ENCODE measurements around the gene RNF213. TPM values are rescaled to one million over a fixed set of nuclear protein-coding genes. Genes with fewer than 3 reads are reported as not detected.
"Not testable (repeated sequence)": the region's sequence is repeated elsewhere in the genome, so short reads cannot be mapped to it uniquely, and the experiment has no call there.

The RNF213 gene
- polyA plus RNA-seq, 4 donors = 35.4 to 71.4 (median 53.0) TPM

DNA sequence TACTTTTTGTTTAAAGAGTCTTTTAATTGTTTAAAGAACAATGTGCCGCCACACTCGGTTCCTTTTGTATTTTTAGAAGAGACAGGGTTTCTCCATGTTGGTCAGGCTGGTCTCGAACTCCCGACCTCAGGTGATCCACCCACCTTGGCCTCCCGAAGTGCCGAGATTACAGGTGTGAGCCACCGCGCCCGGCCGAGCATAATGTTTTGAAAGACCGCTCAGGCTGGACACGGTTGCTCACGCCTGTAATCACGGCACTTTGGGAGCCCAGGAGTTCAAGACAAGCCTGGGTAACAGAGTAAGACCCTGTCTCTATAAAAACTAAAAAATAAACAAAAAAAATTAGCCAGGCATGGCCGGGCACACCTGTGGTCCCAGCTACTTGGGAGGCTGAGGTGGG, 59.8 kb downstream of the RNF213 start:
- Histone ChIP-seq H3K27ac (ENCODE audit: low read depth in 1 of 3, low read length in 2 of 3) (no peak overlapping the region), H3K4me3 (ENCODE audit: low read depth in 1 of 3, low read length in 3 of 3) (no peak overlapping the region), H3K27me3 (ENCODE audit: control insufficient read depth in 3 of 3, insufficient read depth in 3 of 3, low read length in 3 of 3) (no peaks in the 10 kb centered on the region), H3K4me1 (ENCODE audit: control insufficient read depth in 3 of 3, insufficient read depth in 2 of 3, low read depth in 1 of 3, low read length in 2 of 3) (no peaks in the 10 kb centered on the region), H3K36me3 (ENCODE audit: control insufficient read depth in 3 of 3, insufficient read depth in 2 of 3, low read depth in 1 of 3, low read length in 3 of 3) (peaks cover 27 to 73% (median 32%) of the 10 kb centered on the region in 3 donors), H3K9me3 (ENCODE audit: control insufficient read depth in 2 of 2, insufficient read depth in 1 of 2, low read depth in 1 of 2, low read length in 1 of 2) (peaks cover 0 to 5% of the 10 kb centered on the region in 2 donors)
- FAIRE-seq (no peak), DNase-seq (no peak)
- WGBS, 3 donors = 97% methylated on average over 15 of the region's 15 CpGs

- 96 to 100% (median 96%) methylated on average over 1 of the region's 1 CpG for WGBS, 3 donors
- no peaks in the 10 kb centered on the region for H3K27me3 ChIP-seq (ENCODE audit: control insufficient read depth in 3 of 3, insufficient read depth in 3 of 3, low read length in 3 of 3)
- no peaks in the 10 kb centered on the region for H3K4me1 ChIP-seq (ENCODE audit: control insufficient read depth in 3 of 3, insufficient read depth in 2 of 3, low read depth in 1 of 3, low read length in 2 of 3)
- H3K9me3 ChIP-seq (ENCODE audit: control insufficient read depth in 2 of 2, insufficient read depth in 1 of 2, low read depth in 1 of 2, low read length in 1 of 2) = peaks cover 0 to 5% of the 10 kb centered on the region in 2 donors
- FAIRE-seq (no peak), DNase-seq (no peak)
- H3K4me3 ChIP-seq (ENCODE audit: low read depth in 1 of 3, low read length in 3 of 3) = no peak overlapping the region
- H3K27ac ChIP-seq (ENCODE audit: low read depth in 1 of 3, low read length in 2 of 3) = no peak overlapping the region
- H3K36me3 ChIP-seq (ENCODE audit: control insufficient read depth in 3 of 3, insufficient read depth in 2 of 3, low read depth in 1 of 3, low read length in 3 of 3) = peaks cover 29 to 68% (median 33%) of the 10 kb centered on the region in 3 donors
Observed at GRCh38 chr17:80322864-80323263, 62.2 kb downstream of the RNF213 start.

GRCh38 chr17:80323982-80324381, 63.3 kb downstream of the RNF213 start:
- no peak for FAIRE-seq
- WGBS, 3 donors = 89 to 97% (median 92%) methylated on average over 3 of the region's 3 CpGs
- H3K27me3 ChIP-seq (ENCODE audit: control insufficient read depth in 3 of 3, insufficient read depth in 3 of 3, low read length in 3 of 3) = no peaks in the 10 kb centered on the region
- H3K4me1 ChIP-seq (ENCODE audit: control insufficient read depth in 3 of 3, insufficient read depth in 2 of 3, low read depth in 1 of 3, low read length in 2 of 3) = no peaks in the 10 kb centered on the region
- H3K9me3 ChIP-seq (ENCODE audit: control insufficient read depth in 2 of 2, insufficient read depth in 1 of 2, low read depth in 1 of 2, low read length in 1 of 2) = peaks cover 0 to 5% of the 10 kb centered on the region in 2 donors
- H3K27ac ChIP-seq (ENCODE audit: low read depth in 1 of 3, low read length in 2 of 3) = no peak overlapping the region
- H3K4me3 ChIP-seq (ENCODE audit: low read depth in 1 of 3, low read length in 3 of 3) = no peak overlapping the region
- peaks cover 31 to 67% (median 34%) of the 10 kb centered on the region in 3 donors for H3K36me3 ChIP-seq (ENCODE audit: control insufficient read depth in 3 of 3, insufficient read depth in 2 of 3, low read depth in 1 of 3, low read length in 3 of 3)
- no peak for DNase-seq

- DNase-seq (no peak), FAIRE-seq (no peak)
- Histone ChIP-seq H3K4me1 (ENCODE audit: control insufficient read depth in 3 of 3, insufficient read depth in 2 of 3, low read depth in 1 of 3, low read length in 2 of 3) (peaks cover 0 to 10% (median 0%) of the 10 kb centered on the region in 3 donors), H3K27ac (ENCODE audit: low read depth in 1 of 3, low read length in 2 of 3) (no peak overlapping the region), H3K4me3 (ENCODE audit: low read depth in 1 of 3, low read length in 3 of 3) (no peak overlapping the region), H3K9me3 (ENCODE audit: control insufficient read depth in 2 of 2, insufficient read depth in 1 of 2, low read depth in 1 of 2, low read length in 1 of 2) (peaks cover 0 to under 1% of the 10 kb centered on the region in 2 donors), H3K36me3 (ENCODE audit: control insufficient read depth in 3 of 3, insufficient read depth in 2 of 3, low read depth in 1 of 3, low read length in 3 of 3) (peaks cover 16 to 61% (median 25%) of the 10 kb centered on the region in 3 donors), H3K27me3 (ENCODE audit: control insufficient read depth in 3 of 3, insufficient read depth in 3 of 3, low read length in 3 of 3) (no peaks in the 10 kb centered on the region)
- 69 to 83% (median 75%) methylated on average over 10 of the region's 10 CpGs for WGBS, 3 donors
Observed at GRCh38 chr17:80327518-80327917, 66.9 kb downstream of the RNF213 start.

- Histone ChIP-seq H3K9me3 (ENCODE audit: control insufficient read depth in 2 of 2, insufficient read depth in 1 of 2, low read depth in 1 of 2, low read length in 1 of 2) (no peaks in the 10 kb centered on the region), H3K4me1 (ENCODE audit: control insufficient read depth in 3 of 3, insufficient read depth in 2 of 3, low read depth in 1 of 3, low read length in 2 of 3) (peaks cover 0 to 12% (median 0%) of the 10 kb centered on the region in 3 donors), H3K36me3 (ENCODE audit: control insufficient read depth in 3 of 3, insufficient read depth in 2 of 3, low read depth in 1 of 3, low read length in 3 of 3) (peaks cover 17 to 69% (median 27%) of the 10 kb centered on the region in 3 donors), H3K27me3 (ENCODE audit: control insufficient read depth in 3 of 3, insufficient read depth in 3 of 3, low read length in 3 of 3) (no peaks in the 10 kb centered on the region), H3K4me3 (ENCODE audit: low read depth in 1 of 3, low read length in 3 of 3) (no peak overlapping the region), H3K27ac (ENCODE audit: low read depth in 1 of 3, low read length in 2 of 3) (no peak overlapping the region)
- 76 to 82% (median 82%) methylated on average over 21 of the region's 21 CpGs for WGBS, 3 donors
- no peak for FAIRE-seq
- DNase-seq = no peak
Observed at GRCh38 chr17:80328634-80329380, 68.2 kb downstream of the RNF213 start.

GRCh38 chr17:80329421-80329820, 68.8 kb downstream of the RNF213 start:
- not testable (repeated sequence) for DNase-seq; H3K4me3 ChIP-seq (ENCODE audit: low read depth in 1 of 3, low read length in 3 of 3); H3K27me3 ChIP-seq (ENCODE audit: control insufficient read depth in 3 of 3, insufficient read depth in 3 of 3, low read length in 3 of 3); H3K9me3 ChIP-seq (ENCODE audit: control insufficient read depth in 2 of 2, insufficient read depth in 1 of 2, low read depth in 1 of 2, low read length in 1 of 2); FAIRE-seq; H3K27ac ChIP-seq (ENCODE audit: low read depth in 1 of 3, low read length in 2 of 3)
- peaks cover 0 to 12% (median 0%) of the 10 kb centered on the region in 3 donors for H3K4me1 ChIP-seq (ENCODE audit: control insufficient read depth in 3 of 3, insufficient read depth in 2 of 3, low read depth in 1 of 3, low read length in 2 of 3)
- peaks cover 17 to 75% (median 30%) of the 10 kb centered on the region in 3 donors for H3K36me3 ChIP-seq (ENCODE audit: control insufficient read depth in 3 of 3, insufficient read depth in 2 of 3, low read depth in 1 of 3, low read length in 3 of 3)
- 96 to 98% (median 97%) methylated on average over 6 of the region's 6 CpGs for WGBS, 3 donors

DNA sequence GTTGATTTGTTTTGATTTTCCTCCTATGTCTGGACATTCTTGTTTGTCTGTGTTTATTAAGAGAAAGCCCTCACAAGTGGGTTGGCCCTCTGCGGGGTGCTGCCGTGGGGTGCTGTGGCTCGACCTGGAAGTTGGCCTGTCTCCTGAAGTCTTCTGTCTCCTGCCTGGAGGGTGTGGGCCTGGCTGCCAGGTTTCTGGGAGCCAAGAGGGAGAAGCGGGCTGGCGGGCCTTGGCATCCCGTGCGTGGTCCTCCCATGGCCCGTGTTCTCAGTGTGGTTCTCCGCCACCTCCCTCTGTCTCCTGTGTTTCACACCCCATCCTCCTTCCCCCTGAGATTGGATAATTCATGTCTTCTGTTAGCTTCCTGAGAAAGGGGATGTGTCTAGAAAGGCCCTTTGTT, 69.6 kb downstream of the RNF213 start:
- DNase-seq (no peak), FAIRE-seq (no peak)
- H3K27me3 ChIP-seq (ENCODE audit: control insufficient read depth in 3 of 3, insufficient read depth in 3 of 3, low read length in 3 of 3) = no peaks in the 10 kb centered on the region
- peaks cover 16 to 75% (median 30%) of the 10 kb centered on the region in 3 donors for H3K36me3 ChIP-seq (ENCODE audit: control insufficient read depth in 3 of 3, insufficient read depth in 2 of 3, low read depth in 1 of 3, low read length in 3 of 3)
- no peaks in the 10 kb centered on the region for H3K9me3 ChIP-seq (ENCODE audit: control insufficient read depth in 2 of 2, insufficient read depth in 1 of 2, low read depth in 1 of 2, low read length in 1 of 2)
- peak overlapping the region in 1 of 3 donors; percentile 9 for H3K27ac ChIP-seq (ENCODE audit: low read depth in 1 of 3, low read length in 2 of 3)
- 92 to 97% (median 94%) methylated on average over 9 of the region's 9 CpGs for WGBS, 3 donors
- H3K4me3 ChIP-seq (ENCODE audit: low read depth in 1 of 3, low read length in 3 of 3) = no peak overlapping the region
- H3K4me1 ChIP-seq (ENCODE audit: control insufficient read depth in 3 of 3, insufficient read depth in 2 of 3, low read depth in 1 of 3, low read length in 2 of 3) = peaks cover 0 to 12% (median 0%) of the 10 kb centered on the region in 3 donors

GRCh38 chr17:80330938-80331337, 70.3 kb downstream of the RNF213 start:
- WGBS, 3 donors = 65 to 74% (median 72%) methylated on average over 6 of the region's 6 CpGs
- Histone ChIP-seq H3K4me1 (ENCODE audit: control insufficient read depth in 3 of 3, insufficient read depth in 2 of 3, low read depth in 1 of 3, low read length in 2 of 3) (peaks cover 0 to 12% (median 0%) of the 10 kb centered on the region in 3 donors), H3K36me3 (ENCODE audit: control insufficient read depth in 3 of 3, insufficient read depth in 2 of 3, low read depth in 1 of 3, low read length in 3 of 3) (peaks cover 19 to 75% (median 29%) of the 10 kb centered on the region in 3 donors), H3K27ac (ENCODE audit: low read depth in 1 of 3, low read length in 2 of 3) (peak overlapping the region in 1 of 3 donors; percentile 9)
- DNase-seq = peak; percentile 22 to 39
- not testable (repeated sequence) for H3K9me3 ChIP-seq (ENCODE audit: control insufficient read depth in 2 of 2, insufficient read depth in 1 of 2, low read depth in 1 of 2, low read length in 1 of 2); H3K27me3 ChIP-seq (ENCODE audit: control insufficient read depth in 3 of 3, insufficient read depth in 3 of 3, low read length in 3 of 3); FAIRE-seq; H3K4me3 ChIP-seq (ENCODE audit: low read depth in 1 of 3, low read length in 3 of 3)
